ENCODE measurements around the gene MEOX1. TPM values are rescaled to one million over a fixed set of nuclear protein-coding genes. Genes with fewer than 3 reads are reported as not detected.

MEOX1 gene
- total RNA-seq, 1 experiment from 2014 or later: not detected

DNA sequence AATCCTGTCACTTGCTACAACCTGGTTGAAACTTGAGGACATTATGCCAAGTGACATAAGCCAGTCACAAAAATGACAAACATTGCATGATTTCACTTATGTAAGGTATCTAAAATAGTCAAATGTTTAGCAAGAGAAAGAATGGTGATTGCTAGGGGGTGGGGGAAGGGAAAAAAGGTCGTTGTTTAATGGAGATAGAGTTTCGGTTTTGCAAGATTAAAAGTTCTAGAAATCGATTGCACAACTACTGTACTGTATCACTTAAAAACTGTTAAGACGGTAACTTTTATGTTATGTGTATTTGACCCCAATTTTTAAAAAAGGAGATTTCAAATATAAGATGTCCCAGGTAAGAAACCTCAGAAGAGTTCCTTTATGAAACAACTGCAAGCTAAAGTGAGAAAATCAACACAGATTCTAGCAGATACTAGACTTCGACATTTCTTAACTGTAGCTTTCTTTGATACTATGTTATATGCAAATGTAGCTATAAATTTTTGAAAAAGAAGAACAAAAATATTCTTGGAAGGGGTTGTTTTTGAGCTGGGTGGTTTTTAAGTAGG is 5.9 kb downstream of the MEOX1 start:
- Histone ChIP-seq H3K9ac (ENCODE audit: extremely low read depth, insufficient read length, low read length) (no peak overlapping the region), H2BK15ac (ENCODE audit: low read depth, low read length) (no peak overlapping the region), H3K79me2 (ENCODE audit: insufficient read depth, low read length) (no peaks in the 10 kb centered on the region), H2BK5ac (ENCODE audit: insufficient read length, low read length) (no peak overlapping the region), H3K4ac (ENCODE audit: low read depth, low read length) (no peak overlapping the region), H2AK5ac (ENCODE audit: insufficient read length, low read length) (no peak overlapping the region), H2AFZ (ENCODE audit: low read length) (no peak overlapping the region), H3K27ac (ENCODE audit: insufficient read length, low read depth, low read length) (no peak overlapping the region), H2BK12ac (ENCODE audit: insufficient read length, low read depth, low read length) (no peak overlapping the region), H3K56ac (ENCODE audit: insufficient read length, low read depth, low read length) (no peak overlapping the region), H3K23me2 (ENCODE audit: insufficient read length, low read depth, low read length, poor library complexity, severe bottlenecking) (no peaks in the 10 kb centered on the region), H3K14ac (ENCODE audit: insufficient read depth, low read length) (no peak overlapping the region), H3K4me1 (ENCODE audit: insufficient read depth, low read length) (0 out of 2 replicates have a peak, but pooled peaks cover 2% of the 10 kb centered on the region), H4K91ac (ENCODE audit: insufficient read length, low read depth, low read length) (no peak overlapping the region), H3K18ac (ENCODE audit: insufficient read length, low read depth, low read length) (no peak overlapping the region), H2BK120ac (ENCODE audit: low read depth, low read length, poor library complexity, severe bottlenecking) (no peak overlapping the region), H4K8ac (replicated peaks; ENCODE audit: insufficient read length, low read depth, low read length) (no peak overlapping the region), H3K4me2 (ENCODE audit: insufficient read depth, insufficient read length, low read length) (no peak overlapping the region), H3K9me3 (ENCODE audit: control insufficient read depth, low read depth, low read length) (no peaks in the 10 kb centered on the region), H3T11ph (ENCODE audit: low read length) (no peak overlapping the region), H2BK20ac (ENCODE audit: low read depth, low read length, poor library complexity, severe bottlenecking) (no peak overlapping the region), H3K27me3 (ENCODE audit: insufficient read depth, low read length) (no peaks in the 10 kb centered on the region), H3K79me1 (ENCODE audit: insufficient read depth, low read depth, low read length, poor library complexity, severe bottlenecking) (no peaks in the 10 kb centered on the region), H3K23ac (ENCODE audit: insufficient read length, low read depth, low read length) (no peak overlapping the region), H4K5ac (ENCODE audit: insufficient read length, low read depth, low read length) (no peak overlapping the region), H4K20me1 (ENCODE audit: control insufficient read depth, insufficient read depth, insufficient read length) (no peaks in the 10 kb centered on the region)
- 0 out of 5 replicates have a peak overlapping the region, but pooled peaks of 1 of the 2 experiments have one; percentile 65 for H3K4me3 Mint-ChIP-seq
- H3K36me3 Mint-ChIP-seq (ENCODE audit: insufficient read depth in 1 of 3, low read depth in 3 of 3): no peaks in the 10 kb centered on the region
- H3K27me3 Mint-ChIP-seq (ENCODE audit: low read depth): peaks cover 4% of the 10 kb centered on the region; the same call in 1 of the 2 replicates
- DNase-seq: no peak
- WGBS (ENCODE audit: extremely low coverage, insufficient read length, low lambda C conversion rate): no CpG with 5 or more reads among the region's 5 CpGs
- no peaks in the 10 kb centered on the region for H3K9me3 Mint-ChIP-seq
- H3K27ac Mint-ChIP-seq: peak overlapping the region in 2 of 3 experiments; percentile 62 to 72; a peak in 2 of 7 replicates
- TF ChIP-seq, protein P1, sequence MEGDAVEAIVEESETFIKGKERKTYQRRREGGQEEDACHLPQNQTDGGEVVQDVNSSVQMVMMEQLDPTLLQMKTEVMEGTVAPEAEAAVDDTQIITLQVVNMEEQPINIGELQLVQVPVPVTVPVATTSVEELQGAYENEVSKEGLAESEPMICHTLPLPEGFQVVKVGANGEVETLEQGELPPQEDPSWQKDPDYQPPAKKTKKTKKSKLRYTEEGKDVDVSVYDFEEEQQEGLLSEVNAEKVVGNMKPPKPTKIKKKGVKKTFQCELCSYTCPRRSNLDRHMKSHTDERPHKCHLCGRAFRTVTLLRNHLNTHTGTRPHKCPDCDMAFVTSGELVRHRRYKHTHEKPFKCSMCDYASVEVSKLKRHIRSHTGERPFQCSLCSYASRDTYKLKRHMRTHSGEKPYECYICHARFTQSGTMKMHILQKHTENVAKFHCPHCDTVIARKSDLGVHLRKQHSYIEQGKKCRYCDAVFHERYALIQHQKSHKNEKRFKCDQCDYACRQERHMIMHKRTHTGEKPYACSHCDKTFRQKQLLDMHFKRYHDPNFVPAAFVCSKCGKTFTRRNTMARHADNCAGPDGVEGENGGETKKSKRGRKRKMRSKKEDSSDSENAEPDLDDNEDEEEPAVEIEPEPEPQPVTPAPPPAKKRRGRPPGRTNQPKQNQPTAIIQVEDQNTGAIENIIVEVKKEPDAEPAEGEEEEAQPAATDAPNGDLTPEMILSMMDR (conservative IDR thresholded peaks at IDR 0.05): no peak
- peaks cover 26 to 52% of the 10 kb centered on the region in 2 experiments for H3K4me1 Mint-ChIP-seq
